ENCODE results near the gene MXD4. TPM values are rescaled to one million over a fixed set of nuclear protein-coding genes. Genes with fewer than 3 reads are reported as not detected.

MXD4 gene, protein sequence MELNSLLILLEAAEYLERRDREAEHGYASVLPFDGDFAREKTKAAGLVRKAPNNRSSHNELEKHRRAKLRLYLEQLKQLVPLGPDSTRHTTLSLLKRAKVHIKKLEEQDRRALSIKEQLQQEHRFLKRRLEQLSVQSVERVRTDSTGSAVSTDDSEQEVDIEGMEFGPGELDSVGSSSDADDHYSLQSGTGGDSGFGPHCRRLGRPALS
- total RNA-seq (2022; extraction: Qiagen RNA extraction) = 12.4 to 21.3 TPM (median 19.1 TPM) in 5 replicates

DNA sequence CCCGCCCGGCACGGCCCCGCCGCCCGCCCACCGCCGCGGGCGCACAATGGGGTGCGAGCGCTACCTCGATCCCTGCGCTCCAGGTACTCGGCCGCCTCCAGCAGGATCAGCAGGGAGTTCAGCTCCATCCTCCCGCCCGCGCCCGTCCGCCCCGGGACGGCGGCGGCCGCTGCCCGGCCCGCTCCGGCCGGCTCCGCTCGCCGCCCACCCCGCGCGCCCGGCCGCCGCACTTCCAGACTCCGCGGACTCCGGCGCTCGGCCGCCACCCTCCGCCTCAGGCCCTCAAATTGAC, at the start of gene MXD4:
Gene MXD4, minus strand, starts transcription at position 257 of the 292 bp plus-strand sequence. Its CDS starts 129 bp downstream, at position 128.

DNA sequence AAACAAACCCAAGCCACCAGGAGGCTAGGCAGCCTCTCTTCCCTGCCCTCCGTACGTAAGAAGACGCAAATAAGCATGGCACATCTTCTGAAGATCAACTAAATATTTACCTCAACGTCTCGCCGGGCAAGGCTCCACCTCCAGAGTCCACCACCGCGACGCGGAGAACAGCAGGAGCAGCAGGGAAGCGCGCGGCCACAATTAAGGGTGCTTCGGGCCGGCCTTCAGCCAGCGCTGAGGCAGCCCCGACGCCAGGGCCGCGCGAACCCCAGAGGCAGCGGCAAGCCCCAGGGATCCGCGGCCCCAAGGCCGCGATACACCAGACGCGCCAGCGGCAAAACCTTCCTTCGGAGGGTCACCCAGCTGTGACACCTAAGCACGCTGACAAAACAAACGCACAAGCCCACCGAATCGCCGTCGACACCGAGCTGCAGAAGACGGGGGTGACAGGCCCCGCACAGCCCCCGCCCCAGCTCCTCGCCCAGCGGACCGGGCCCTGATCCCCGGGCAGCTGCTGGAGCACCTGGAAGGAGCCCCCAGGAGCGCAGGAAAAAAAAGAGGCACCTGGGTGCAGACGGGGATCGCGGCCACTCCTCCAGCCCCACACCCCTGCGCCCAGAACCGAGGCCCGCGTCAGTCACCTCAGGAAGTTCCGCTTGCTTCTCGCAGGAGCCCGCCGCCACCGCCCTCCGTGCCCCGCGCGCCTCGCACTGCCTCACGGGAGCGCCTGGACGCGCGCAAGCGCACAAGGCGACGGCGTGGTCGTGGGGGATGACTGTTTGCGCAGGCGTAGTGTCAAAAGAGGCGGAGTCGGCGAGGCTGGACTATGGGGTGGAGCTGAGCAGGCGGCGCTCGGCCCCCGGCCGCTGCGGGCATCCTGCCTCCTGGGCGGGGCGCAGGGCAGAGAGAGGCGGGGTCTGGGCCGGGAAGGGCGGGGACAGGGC, 20.2 kb downstream of the MXD4 start, which contains the start of the genes HAUS3 and POLN:
Gene HAUS3, minus strand, starts transcription at position 712 of the 944 bp plus-strand sequence. CDS start 1,175 bp downstream, outside the sequence.
Gene POLN, minus strand, starts transcription at position 712 of the 944 bp plus-strand sequence. CDS start 12,890 bp downstream, outside the sequence.

Other genes with a start within 250 kb of the MXD4 start
- 9.8 to 16.8 TPM (median 15.3 TPM) in 5 replicates for gene NAT8L, start 202.8 kb downstream of the MXD4 start, total RNA-seq (2022; extraction: Qiagen RNA extraction)
- gene HAUS3, start 20.0 kb downstream of the MXD4 start, total RNA-seq (2022; extraction: Qiagen RNA extraction) = 6.7 to 8.9 TPM (median 7.7 TPM) in 5 replicates
- 0.51 to 1.2 TPM (median 0.69 TPM) in 5 replicates for gene POLN, start 20.0 kb downstream of the MXD4 start, total RNA-seq (2022; extraction: Qiagen RNA extraction)
- gene ZFYVE28, start 156.5 kb upstream of the MXD4 start, total RNA-seq (2022; extraction: Qiagen RNA extraction) = 1.9 to 2.7 TPM (median 2.4 TPM) in 5 replicates
- 0.05 to 0.35 TPM (median 0.06 TPM) in 5 replicates for gene CFAP99, start 156.8 kb upstream of the MXD4 start, total RNA-seq (2022; extraction: Qiagen RNA extraction)
- 57.3 to 81.9 TPM (median 62.5 TPM) in 5 replicates for gene RNF4, start 207.0 kb upstream of the MXD4 start, total RNA-seq (2022; extraction: Qiagen RNA extraction)

All from A549 treated with CORT108297 at 1 μM for 4 hours (cell line).